ENCODE results near the gene CLTA.
"Not testable (repeated sequence)": the region's sequence is repeated elsewhere in the genome, so short reads cannot be mapped to it uniquely, and the experiment has no call there.

- TF ChIP-seq FOS (IDR thresholded peaks at IDR 0.05; ENCODE audit: borderline replicate concordance, insufficient read depth, low read length); POLR2AphosphoS5 (IDR thresholded peaks at IDR 0.05; ENCODE audit: insufficient read depth, low read depth, low read length); EZH2 (IDR thresholded peaks at IDR 0.05; ENCODE audit: borderline replicate concordance, low read depth, low read length, severe bottlenecking); CTCF (IDR thresholded peaks at IDR 0.05; ENCODE audit: extremely low read depth in 1 of 2, insufficient read depth in 1 of 2, low read depth in 1 of 2, low read length in 2 of 2); POLR2A (IDR thresholded peaks at IDR 0.05; ENCODE audit: low read depth, low read length); MYC (IDR thresholded peaks at IDR 0.05; ENCODE audit: low read depth, low read length); MAX (IDR thresholded peaks at IDR 0.05; ENCODE audit: insufficient read depth, insufficient read length); GATA2 (IDR thresholded peaks at IDR 0.05; ENCODE audit: insufficient read depth, insufficient read length, low read depth, low read length); JUN (IDR thresholded peaks at IDR 0.05; ENCODE audit: borderline replicate concordance, insufficient read depth, insufficient read length, low read depth): not testable (repeated sequence)
Observed at GRCh38 chr9:36239675-36240074, 49.0 kb downstream of the CLTA start.

Data from endothelial cell of umbilical vein (primary cell).